Measurements from ENCODE around the gene PXK.

Gene PXK

GRCh38 chr3:58386626-58387365 lies 54.1 kb downstream of the PXK start:
- DNase-seq: peak; percentile 54

GRCh38 chr3:58387650-58388546 lies 55.2 kb downstream of the PXK start:
- no peak for DNase-seq

- DNase-seq: no peak
Measured at GRCh38 chr3:58388550-58389091, 55.9 kb downstream of the PXK start.

- DNase-seq: no peak
Measured at GRCh38 chr3:58391156-58391865, 58.6 kb downstream of the PXK start.

GRCh38 chr3:58392181-58392580 lies 59.5 kb downstream of the PXK start:
- DNase-seq: no peak

- no peak for DNase-seq
Measured at GRCh38 chr3:58394339-58394738, 61.6 kb downstream of the PXK start.

- no peak for DNase-seq
Measured at GRCh38 chr3:58398669-58399333, 66.1 kb downstream of the PXK start.

GRCh38 chr3:58403513-58404109 lies 70.9 kb downstream of the PXK start:
- no peak for DNase-seq

- no peak for DNase-seq
Measured at GRCh38 chr3:58404396-58404795, 71.7 kb downstream of the PXK start.

- no peak for DNase-seq
Measured at GRCh38 chr3:58408906-58409305, 76.2 kb downstream of the PXK start.

GRCh38 chr3:58409663-58410062 lies 77.0 kb downstream of the PXK start:
- DNase-seq: no peak

- DNase-seq: no peak
Measured at GRCh38 chr3:58411036-58411435, 78.3 kb downstream of the PXK start.

GRCh38 chr3:58411851-58412830 lies 79.4 kb downstream of the PXK start:
- no peak for DNase-seq

- peak; percentile 89 for DNase-seq
Measured at GRCh38 chr3:58414538-58415197, 82.0 kb downstream of the PXK start.

- no peak for DNase-seq
Measured at GRCh38 chr3:58416191-58416590, 83.5 kb downstream of the PXK start.

GRCh38 chr3:58417075-58417474 lies 84.4 kb downstream of the PXK start:
- DNase-seq: no peak

GRCh38 chr3:58418227-58418626 lies 85.5 kb downstream of the PXK start:
- no peak for DNase-seq

- no peak for DNase-seq
Measured at GRCh38 chr3:58419780-58420507, 87.3 kb downstream of the PXK start.

GRCh38 chr3:58421004-58421403 lies 88.3 kb downstream of the PXK start:
- DNase-seq: no peak
